Activated CD4-positive, alpha-beta T cell treated with anti-CD3 and anti-CD28 coated beads, Interleukin-2, amount 50 U/mL, for 1 hour (primary cell): ENCODE data around the gene GBF1.
"Not testable (repeated sequence)": the region's sequence is repeated elsewhere in the genome, so short reads cannot be mapped to it uniquely, and the experiment has no call there.

Source experiments
- DNase-seq: peaks from one replicate; pipeline ENCODE4 v3.0.0-alpha.2; 2020

The GBF1 gene

DNA sequence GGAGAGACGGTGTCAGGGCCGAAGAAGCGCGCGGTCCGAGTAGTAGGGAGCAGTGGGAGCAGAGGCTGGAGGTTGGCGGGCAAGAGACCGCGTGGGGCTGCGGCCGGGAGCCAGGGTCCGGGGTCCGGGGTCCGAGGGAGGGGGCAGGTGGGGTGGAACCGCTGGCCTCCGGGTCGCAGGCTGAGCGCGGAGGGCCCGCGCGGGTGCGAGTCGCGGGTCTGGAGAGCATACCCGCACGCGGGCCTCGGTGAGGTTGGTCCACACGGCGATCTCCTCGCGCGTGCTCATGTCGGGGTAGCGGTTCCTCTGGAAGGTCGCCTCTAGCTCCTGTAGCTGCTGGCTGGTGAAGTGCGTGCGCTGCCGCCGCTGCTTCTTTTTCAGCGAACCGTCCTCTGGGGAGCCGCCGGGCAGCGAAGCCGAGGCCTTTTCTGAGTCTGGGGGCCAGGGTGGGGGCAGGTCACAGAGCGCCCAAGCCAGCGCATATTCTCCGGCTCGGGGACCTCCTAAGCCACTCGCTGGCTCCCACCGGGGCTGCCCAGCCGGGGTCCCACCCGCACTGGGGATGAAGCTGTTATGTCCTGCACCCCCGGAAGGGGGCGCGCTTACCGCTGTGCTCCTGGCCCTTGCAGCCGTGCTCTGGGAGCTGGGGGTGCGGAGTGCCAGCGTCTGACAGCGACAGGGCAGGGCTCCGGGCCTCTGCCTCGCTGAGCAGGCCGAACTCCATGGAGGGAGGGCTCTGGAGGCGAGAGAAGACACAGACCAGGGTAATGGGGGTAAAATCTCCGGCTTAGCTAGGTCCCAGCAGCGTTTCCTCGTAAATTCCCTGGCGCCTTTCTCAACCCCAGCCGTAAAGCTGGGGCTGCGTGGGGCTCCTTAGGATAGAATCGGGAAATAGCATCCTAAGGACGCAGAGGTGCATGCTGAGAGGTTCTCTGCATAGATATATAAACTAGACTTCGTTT, 13.7 kb upstream of the GBF1 start:
- DNase-seq = peak; percentile 70

DNA sequence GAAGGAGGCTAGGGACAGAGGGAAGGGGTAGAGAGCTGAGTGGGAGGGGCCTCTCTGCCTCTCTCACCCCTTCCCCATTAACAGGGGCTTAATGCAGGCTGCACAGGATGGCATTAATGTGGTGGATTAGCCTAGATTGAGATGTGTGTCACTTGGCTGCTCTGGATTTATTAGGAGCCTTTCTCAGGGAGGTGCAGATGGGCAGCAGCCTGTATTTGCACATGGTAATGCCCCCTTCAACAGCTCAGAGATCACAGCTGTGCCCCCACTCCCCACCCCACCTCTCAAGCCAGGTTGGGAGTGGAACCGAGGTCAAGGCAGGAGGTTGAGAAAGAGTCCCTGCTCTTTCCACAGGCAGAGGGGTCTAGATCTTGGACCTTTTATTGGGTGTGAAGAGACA, 11.3 kb upstream of the GBF1 start:
- DNase-seq = no peak

DNA sequence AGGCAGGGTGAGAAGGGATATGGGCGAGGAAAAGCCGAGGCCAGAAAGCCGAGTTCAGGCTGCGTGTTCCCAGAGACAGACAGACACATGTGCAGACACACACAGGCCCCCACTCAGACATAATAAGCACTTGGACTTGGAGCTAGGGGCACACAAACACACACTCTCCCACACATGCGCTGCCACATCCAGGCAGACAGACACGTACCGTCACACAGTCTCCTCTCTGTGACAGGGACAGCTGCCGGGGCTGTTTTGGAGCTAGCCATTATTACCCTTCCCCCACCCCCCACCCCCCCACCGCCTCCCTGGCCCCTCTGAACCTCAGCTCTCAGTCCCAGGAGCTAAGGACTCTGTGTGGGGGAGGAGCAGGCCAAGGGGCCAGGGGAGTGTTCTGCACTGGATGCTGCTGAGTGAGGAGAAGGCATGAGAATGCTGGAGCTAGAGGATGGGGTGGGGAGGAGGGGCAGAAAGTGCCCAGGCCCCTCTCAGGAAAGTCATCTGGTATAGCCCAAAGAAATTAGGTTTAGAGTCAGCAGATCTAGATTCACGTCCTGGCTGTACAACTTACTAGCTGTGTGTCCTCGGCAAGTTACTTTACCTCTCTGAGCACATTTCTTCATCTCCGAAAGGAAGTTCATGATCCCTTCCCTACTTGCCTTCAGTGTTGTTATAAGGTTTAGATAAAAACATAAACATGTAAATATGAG, 10.3 kb upstream of the GBF1 start:
- DNase-seq = no peak

DNA sequence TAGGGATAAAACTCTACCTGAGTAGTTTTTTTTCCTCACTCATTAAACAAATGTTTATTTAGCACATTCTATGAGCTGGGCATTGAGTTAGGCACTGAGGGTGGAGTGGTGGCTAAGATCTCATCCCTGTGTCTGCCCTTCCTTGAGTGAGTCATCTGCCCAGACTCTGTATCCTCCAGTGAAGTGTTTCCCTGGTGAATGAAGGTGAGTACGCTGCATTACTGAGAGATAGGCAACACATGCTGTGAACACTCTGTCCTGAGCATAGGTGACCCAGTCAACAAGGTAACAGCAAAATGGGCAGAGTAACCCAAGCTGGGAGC, 9.8 kb upstream of the GBF1 start:
- DNase-seq = no peak

DNA sequence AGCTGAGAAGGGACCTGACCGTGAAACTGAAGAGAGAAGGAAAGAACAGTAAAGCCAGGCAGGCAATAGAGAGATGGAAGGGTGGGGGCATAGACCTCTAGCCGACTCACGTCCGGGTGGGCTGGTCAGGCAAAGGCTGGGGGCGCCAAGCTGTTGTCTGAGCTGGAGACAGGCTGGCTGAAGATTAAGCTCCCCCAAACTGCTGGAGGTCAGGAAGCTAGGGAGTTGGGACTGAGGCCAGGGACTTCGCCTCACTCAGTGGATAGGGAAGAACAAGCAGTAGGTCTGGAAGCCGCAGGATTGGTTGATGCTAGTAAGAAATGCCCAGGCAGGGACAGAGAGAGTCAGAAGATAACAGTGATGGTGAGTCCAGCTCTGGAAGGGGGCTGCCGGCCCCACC, 9.3 kb upstream of the GBF1 start:
- DNase-seq = no peak

DNA sequence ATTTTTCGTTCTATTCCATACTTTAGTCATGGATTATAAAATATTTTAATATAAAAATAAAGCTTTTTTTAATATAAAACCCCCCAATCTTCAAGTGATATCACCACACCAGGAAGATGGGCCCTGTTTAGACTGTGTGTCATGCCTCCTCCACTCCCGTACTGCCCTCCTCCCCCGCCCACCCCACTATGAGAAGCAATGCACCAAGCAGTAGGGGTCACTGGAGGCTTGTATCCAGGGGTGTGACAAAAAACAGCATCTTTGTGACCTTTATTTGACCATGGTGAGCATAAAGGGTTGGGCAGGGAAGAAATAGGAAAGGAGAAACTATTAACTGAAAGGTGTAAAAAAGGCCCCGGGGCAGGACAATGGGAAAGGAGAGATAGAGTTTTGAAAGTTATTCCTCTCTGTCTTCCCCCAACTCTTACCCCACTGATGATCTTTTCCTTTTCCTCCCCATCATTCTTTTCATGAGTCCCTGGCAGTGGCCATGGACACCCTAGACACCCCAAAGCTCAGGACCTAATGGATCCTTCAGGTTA, 7.5 kb upstream of the GBF1 start:
- no peak for DNase-seq

DNA sequence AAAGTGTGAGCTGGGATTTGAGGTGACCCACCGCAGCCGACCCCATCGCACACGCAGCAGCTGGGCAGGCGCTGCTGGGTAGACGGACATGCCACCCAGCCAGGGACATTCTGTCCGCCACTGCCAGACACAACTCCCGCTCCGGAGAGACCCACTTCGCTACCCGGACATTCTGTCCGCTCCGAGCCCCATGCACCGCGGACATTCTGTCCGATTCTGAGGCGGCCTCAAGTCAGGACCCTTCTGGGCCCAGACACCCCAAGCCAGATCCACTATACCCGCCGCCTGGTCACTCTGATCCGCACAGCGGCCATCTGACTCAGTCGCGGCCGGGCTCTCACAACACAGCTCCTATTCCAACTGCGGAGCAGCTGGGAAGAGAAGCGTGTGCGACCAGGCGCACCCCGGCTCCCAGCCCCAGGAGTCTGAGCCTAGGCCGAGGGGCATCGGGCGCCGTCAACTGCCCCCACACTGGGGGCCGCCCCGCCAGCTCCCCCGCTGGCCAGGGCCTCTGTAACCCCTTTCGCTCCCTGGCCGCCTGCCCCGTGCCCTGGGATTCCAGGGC, 4.8 kb upstream of the GBF1 start:
- DNase-seq = no peak

DNA sequence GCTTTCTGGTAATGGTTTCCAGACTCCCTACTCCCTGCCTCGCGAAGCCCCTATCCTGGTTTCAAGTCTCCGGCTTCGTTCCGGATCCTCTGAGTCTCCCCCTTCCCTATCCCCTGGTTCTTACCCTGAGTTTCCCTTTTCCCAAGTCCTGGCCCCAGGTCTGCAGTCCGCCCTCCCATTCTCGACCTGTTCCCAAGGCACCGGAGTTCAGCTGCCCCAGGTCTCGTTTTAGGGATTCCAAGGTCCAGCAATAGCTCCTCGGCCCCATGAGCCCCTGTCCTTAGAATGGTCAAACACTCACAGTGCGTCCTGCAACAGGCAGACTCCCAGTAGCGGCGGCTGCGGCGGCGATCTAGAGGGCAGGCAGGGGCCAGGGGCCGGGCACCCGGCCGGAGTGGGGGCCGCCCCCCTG, 4.3 kb upstream of the GBF1 start:
- no peak for DNase-seq

DNA sequence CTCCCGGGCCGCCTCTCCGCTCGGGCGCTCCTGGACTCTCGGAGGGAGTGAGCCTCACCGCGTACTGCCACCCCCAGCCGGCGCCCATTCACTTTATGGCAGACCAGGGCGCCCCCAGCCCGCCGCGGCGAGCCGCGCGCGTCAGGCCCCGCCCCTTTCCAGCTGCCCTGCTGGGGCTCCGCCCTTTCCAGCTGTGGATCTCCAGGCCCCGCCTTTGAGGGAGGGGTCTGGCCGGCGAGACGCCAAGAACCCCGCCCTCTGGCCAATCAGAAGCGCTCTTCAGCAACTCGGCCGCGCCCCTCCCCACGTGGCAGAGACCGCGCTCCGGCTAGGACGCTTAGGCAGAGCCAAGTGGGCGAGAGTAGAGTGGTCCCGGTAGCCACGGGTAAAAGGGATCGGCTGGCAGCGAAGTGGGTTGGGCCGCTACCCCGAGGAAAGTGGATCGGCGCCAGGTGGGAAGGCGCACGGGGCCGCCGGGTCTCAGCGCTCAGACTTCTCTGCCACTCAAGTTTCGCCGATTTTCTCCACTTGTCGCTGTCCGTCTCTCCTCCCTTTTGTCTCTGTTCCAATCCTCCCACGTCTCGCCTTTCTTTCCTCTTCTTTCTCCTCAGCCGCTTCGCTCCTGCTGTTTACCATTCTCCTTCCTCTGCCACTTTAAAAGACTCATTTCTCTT, 3.8 kb upstream of the GBF1 start, which contains the start of gene PITX3:
Gene PITX3, minus strand, starts transcription at position 69 of the 674 bp plus-strand sequence. CDS start 9,432 bp downstream, outside the sequence.
- DNase-seq = peak; percentile 86

DNA sequence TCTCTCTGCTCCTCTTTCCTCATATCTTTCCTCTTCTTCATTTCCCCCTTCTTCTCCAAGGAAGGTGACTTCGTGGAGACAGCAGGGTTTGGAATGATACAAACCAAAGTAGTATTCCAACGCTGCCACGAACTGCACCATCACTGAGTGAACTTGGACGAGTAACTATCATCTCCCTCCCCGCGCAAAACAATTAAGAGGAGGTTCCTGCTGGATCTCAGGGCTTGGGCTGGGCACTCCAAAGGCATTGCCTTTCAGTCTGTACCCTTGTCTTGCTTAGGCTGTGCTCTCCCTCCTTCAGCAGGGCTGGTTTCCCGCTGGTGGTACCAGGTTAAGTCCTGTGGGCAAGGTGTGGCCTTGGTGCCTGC, 3.2 kb upstream of the GBF1 start:
- DNase-seq = no peak

DNA sequence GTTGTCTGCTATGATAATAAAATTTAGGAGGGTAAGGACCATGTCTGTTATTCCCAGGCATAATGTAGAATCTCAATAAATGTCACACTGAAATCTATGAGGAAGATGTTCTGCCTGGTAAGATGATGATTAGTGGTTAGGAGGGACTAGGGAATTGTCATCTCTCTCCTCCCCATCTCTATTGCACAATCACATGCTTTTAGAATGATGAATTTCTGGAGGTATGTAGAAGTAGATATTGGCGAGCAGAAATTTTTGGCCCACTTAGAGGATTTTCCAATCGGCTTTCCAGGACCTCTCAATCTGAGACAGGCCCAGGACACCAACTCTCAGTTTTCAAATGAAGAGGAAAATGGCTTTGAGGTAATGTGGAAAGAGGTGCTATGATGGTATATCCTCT, 2.0 kb upstream of the GBF1 start:
- no peak for DNase-seq

DNA sequence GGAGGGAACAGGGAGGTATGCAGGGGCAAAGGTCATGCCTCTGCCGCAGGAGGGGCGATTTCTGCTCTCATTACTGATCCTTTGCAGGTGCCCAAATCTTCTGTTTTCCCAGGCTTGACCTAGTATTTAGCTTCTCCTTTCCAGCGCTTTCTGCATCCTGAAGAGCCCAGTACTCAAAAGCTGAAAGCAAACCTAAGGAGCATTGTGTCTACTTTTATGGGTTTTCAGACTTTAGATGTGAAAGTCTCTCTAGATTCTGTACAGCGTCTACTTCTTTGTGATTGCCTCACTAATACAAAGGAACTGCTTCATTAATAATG, 560 bp downstream of the GBF1 start:
- DNase-seq = no peak

DNA sequence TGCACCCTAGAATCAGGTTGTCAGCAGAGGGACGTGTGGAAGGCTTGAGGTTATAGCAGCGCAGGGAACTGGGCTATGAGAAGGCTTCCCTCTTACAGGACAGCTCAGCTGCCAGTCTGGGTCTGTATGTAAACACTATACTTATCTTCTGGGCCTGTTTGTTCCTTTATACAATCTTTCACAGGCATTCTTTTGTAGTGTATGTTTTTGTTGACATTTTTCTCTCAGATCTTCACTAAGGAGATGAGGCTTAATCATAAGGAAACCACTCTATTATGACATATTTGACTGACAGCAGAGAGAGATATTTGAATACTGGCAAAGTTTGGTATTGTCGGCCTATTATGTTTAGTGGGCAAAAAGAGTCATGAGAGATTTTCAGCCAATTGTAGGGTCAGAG, 929 bp downstream of the GBF1 start:
- no peak for DNase-seq

DNA sequence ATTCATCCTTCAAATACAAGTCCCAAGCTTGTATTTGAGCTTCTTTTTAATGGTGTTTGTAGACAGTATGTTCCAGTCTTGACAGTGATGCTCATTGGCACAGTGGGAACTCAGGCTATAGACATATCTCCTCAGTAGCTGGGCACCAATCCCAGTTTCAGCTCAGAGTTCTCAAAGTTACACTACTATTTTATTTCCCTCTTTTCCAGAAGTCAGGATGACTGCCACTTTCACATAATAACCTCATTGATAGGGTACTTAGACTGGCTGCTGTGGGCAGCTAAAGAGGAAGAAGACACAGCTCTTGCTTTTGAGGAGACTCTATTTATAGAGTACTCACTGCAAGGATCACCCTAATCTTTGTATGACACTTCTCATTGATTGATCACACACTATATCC, 2.4 kb downstream of the GBF1 start:
- DNase-seq = no peak

DNA sequence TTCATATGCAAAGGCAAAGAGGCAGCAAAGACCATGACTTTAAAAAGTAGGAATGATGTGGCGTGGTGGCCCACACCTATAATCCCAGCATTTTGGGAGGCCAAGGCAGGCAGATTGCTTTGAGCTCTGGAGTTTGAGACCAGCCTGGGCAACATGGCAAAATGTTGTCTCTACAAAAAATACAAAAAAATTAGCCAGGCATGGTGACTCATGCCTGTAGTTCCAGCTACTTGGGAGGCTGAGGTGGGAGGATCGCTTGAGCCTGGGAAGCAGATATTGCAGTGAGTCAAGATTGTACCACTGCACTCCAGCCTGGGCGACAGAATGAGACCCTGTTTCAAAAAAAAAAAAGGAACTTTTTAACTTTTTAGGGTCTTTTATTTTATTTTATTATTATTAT, 7.2 kb downstream of the GBF1 start:
- DNase-seq = not testable (repeated sequence)

DNA sequence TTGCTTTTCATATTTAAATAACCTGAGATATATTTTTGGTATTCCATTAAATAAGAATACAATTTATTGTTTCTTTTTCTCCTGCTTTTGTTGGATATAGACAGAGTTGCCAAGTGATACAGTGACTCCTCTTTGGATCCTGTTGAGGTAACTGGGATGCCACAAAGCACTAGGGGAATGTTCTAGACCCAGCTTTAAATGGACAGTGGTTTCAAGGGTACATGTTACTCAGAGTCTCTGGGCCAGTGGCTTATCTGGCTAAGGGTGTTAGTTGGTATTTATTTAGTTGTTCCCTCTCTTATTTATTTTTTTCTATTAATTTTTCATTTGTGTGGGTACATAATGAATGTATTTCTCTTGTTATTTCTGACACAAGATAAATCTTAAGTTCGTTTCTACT, 9.1 kb downstream of the GBF1 start:
- no peak for DNase-seq

DNA sequence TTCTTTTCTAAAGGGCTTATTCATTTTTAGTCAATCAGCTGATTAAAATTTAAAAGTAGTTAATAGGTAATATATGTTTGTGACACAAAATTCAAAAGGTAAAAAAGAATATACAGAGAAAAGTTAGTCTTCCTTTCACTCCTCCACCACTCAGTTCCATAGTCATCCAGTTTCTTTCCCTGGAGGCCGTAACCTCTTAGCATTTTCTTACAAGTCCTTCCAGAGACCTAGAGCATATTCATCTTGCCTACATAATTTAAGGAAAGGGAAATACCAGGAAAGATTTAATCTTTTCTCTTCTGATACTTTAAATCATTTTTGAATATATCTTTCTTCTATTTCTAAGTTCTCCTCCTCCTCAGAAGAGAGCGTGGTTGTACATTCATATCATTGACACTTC, 10.1 kb downstream of the GBF1 start:
- DNase-seq = no peak

DNA sequence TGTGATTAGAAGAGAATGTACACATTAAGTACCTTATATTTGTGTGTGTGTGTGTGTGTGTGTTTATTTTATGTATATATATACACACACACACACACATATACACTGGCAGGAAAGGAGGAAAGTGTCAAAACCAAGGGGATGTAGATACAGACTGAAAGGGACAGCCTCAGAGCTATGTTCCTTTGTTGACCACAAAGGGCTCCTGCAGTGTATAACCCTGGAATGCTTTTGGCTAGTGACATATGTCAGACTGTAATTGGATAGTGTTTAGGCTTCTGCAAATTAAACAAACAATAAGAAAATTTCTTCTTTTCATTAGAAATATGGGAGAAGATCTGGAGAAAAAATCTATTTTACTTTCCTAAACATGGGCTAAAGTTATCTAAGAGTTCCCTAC, 15.9 kb downstream of the GBF1 start:
- DNase-seq = no peak

DNA sequence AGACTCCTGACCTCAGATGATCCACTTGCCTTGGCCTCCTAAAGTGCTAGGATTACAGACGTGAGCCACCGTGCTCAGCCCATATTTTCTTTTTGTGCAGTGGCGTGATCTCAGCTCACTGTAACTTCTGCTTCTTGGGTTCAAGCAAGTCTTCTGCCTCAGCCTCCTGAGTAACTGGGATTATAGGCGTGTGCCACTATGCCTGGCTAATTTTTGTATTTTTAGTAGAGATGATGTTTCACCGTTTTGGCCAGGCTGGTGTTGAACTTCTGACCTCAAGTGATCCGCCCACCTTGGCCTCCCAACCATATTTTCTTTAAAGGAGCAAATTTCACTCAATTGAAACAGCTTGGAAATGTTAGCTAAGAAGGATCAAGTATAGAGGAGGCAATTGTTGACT, 16.5 kb downstream of the GBF1 start:
- no peak for DNase-seq

DNA sequence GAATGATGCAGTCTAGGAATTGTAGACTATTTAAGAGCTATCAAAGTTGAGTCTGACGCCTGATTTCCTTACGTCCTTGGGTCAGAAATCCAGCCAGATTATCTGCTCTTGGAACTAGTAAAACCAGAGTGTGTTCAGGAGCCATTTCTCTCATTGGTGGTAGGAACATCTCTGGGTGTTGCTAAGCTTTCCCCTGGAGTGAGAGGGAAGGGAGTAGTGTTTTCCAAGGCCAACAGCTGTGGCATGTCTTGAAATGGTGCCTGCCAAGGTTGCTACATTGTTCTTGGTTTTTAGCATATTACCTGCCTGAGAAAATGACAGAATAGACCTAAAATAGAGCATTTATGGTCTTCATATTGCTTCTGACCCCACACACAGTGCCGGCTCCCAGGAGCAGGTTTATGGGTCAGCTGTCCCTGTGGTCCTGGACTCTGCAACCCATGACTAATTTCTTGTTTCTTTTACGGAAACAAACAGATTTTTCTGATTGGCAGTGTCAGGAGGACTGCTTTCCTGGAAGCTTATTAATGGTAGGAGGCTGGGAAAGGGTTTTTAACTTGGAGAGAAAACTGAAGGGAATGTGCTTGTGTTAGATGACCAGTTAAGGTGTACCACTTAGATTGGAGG, 17.5 kb downstream of the GBF1 start:
- no peak for DNase-seq

DNA sequence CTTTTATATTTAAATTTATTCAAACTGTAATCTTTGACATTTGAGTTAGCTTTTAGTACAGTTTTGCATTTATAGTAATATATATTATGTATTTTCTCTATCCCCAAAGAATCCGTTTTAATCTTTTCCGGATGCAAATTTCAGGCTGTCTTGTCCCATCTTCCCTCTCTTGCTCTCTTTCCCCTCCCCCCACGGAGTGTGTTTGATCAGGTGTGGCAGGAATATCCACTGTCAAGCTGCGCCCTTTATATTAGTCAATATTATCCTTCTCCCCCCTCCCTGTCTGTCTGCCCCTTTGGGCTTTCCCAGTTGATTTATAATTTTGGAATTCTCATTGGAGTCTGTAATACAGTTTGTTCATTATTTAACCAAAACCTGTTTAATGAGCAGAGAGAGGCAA, 19.0 kb downstream of the GBF1 start:
- DNase-seq = no peak

DNA sequence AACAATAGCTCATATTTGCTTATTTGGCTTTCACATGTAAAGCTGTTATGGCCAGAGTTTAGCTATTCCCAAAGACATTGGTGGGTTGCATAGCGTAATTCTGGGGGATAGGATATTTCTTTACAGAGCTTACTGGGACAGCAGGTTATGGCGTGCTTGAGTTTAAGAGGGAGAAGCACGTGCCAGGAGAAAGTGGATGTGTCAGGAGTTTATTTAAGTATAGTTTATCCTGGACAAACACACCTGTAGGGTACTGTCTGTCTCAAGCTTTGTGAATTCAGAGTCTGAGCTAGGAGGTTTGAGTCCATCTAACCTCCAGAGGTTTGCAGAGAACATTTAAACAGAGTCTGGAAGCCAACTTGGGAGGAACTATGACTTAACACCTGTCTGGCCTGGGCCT, 21.3 kb downstream of the GBF1 start:
- no peak for DNase-seq

DNA sequence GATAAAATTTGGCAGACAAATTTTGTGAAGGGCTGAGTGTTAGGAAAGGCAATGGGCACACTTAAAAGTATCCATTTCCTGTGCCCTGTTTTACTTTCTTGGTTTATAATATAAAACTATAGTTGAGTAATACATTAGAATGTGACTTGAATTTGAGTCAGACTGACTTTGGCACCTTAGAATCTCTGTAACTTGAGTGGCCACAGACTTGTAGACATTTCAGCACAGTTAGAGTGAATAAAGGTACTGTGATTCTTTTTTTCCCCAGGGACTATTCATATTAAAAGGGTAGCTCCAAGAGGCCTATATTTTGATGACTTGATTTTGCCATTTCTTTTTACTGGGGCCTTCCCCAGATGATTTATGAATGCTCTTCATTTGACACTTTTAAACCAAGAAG, 22.4 kb downstream of the GBF1 start:
- no peak for DNase-seq
